NCI-H146 treated with DMSO at 0.1 percent for 48 hours (cell line): ENCODE results near the gene KIF1A.
"Not testable (repeated sequence)": the region's sequence is repeated elsewhere in the genome, so short reads cannot be mapped to it uniquely, and the experiment has no call there.

Experiments
- DNase-seq: peaks from one replicate; lab custom pipeline; 2025; ENCODE audit not compliant: unreplicated experiment; lab: John Stamatoyannopoulos, UW

KIF1A gene

GRCh38 chr2:240846873-240847595 lies 27.0 kb upstream of the KIF1A start:
- DNase-seq, result no peak

DNA sequence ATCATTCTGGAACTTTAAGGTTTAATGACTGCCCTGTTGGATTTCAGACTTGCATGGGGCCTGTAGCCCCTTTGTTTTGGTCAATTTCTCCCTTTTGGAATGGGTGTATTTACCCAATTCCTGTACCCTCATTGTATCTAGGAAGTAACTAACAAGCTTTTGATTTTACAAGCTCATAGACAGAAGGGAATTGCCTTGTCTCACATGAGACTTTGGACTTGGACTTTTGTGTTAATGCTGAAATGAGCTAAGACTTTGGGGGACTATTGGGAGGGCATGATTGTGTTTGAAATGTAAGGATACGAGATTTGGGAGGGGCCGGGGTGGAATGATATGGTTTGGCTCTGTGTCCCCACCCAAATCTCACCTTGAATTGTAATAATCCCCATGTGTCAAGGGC lies 26.3 kb upstream of the KIF1A start:
- not testable (repeated sequence) for DNase-seq

GRCh38 chr2:240840435-240841060 lies 20.5 kb upstream of the KIF1A start:
- DNase-seq, result peak; percentile 53

- no peak for DNase-seq
These were observed 19.4 kb upstream of the KIF1A start for GRCh38 chr2:240839152-240840143.

DNA sequence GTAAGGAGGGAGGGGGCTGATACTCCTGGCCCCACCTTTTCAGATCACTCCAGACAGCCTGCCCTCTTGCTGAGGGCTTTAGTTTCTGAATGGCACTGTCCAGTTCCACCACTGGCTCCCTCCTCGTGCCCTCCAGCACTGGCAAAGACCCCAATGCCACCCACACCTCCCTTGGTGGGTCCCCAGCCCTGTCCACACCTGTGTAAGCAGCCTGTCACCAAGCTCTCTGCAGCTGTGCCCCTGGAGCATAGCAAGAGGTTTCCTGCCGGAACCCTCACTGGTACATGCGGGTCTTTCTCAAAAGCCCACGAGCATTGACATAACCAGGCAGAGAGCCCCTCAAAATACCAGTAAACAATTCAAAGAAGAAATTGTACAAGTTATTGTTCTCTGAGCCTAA lies 17.6 kb upstream of the KIF1A start:
- no peak for DNase-seq

- DNase-seq, result no peak
These were observed 16.9 kb upstream of the KIF1A start for GRCh38 chr2:240836781-240837467.

DNA sequence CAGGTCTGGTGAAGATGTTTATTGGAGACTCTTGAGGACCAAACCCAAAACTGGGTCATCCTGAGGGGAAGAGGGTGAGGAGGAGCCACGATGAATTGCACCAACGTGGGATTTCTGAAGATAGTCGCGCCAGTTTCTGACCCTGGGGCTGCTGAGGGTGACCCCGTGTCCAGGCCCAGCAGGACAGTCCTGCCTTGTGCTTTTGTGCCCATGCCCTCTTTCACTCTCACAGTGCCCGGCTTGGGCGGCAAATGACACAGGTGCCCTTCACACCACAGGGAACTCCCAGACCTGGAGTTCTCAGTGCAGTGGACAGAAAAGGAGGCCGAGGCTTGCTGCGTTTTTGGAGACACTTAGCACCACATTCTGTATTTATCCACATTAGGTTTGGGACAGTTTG lies 15.5 kb upstream of the KIF1A start:
- no peak for DNase-seq

- no peak for DNase-seq
These were observed 14.5 kb upstream of the KIF1A start for GRCh38 chr2:240834377-240834975.

GRCh38 chr2:240833724-240834285 lies 13.8 kb upstream of the KIF1A start:
- no peak for DNase-seq

DNA sequence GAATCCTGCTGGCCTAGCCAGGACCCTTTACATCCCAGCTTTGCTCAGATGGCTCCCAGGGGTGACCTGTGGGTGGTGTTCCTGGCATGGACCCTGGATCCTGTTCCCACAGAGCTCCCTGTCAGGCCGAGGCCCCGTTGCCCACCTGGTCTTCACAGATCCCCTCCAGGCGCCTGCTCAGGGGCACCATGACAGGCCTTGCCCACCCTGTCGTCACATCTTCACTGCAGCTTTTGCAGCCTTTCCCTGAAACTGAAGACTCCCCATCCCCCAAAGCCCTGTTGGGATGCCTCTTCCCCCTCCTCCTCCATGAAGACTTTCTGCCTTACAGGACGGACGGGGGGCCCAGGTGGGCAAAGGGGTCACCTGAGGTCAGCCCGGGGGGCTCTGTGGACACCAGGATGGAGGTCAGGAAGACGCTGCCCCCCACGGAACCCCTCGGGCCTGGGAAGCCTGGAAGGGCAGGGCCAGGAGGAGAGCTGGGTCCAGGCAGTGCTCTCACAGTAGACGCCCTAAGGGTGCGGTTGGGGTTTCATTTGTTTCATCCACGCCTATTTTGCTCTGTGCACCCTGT lies 13.0 kb upstream of the KIF1A start:
- DNase-seq, result no peak

DNA sequence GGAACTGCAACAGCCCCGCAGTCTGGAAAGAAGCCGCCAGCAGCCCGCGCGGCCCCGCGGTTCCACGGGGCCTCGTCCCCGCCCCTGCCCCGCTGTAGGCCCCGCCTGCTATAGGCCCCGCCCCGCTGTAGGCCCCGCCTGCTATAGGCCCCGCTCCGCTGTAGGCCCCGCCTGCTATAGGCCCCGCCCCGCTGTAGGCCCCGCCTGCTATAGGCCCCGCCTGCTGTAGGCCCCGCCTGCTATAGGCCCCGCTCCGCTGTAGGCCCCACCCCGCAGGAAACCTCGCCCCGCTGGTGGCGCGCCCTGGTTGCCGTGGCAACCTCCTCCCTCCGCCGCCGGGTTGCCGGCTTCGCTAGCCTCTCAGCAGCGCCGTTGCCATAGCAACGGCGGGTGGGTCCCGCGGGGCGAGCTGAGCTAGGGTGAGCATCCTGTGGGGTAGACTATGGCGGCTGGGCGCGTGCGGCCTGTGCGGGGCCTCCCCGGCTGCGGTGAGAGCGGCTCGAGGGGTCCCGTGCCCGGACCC lies 12.2 kb upstream of the KIF1A start:
- peak; percentile 65 for DNase-seq

- no peak for DNase-seq
These were observed 11.7 kb upstream of the KIF1A start for GRCh38 chr2:240831594-240832204.

- no peak for DNase-seq
These were observed 5.5 kb upstream of the KIF1A start for GRCh38 chr2:240825476-240825875.

DNA sequence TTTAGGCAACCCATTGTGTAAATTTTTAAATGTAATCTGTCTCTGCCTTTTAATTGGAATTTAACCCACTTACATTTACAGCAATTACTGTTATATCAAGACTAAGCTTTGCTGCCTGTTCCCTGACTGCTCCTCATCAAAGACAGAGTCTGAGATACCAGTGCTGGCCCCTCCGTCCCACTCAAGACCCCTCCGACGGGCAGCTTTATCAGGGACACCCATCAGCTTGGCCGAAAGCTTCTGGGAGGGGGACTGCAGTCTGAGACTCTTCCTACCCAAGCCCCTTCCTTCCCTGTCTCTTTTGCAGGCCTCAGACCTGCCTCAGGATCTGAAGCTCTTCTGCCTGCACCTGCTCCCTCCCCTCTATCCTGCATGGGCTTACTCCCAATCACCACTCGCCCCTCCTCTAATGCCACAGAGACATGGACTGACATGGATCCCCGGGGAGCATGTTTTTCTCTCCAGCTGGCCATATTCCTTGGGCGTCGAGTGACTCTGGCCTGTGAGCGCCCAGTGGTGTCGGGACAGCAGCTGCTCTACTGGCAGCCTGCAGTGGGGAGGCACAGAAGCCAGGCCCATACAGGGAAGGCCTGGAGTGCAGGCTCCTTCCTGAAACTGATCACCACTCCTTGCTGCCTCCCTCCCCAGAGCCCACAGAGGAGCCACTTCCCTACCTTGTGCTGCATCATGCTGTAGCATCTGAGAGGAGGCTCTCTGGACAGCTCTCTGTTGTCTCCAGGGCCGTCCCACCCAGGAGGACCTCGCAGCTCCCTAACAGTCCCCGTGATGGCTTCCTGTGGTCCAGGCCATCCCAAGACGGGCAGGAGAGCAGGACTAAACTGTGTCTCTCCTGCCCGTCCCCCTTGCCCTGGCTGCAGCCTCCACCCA lies 3.7 kb upstream of the KIF1A start:
- DNase-seq, result no peak

DNA sequence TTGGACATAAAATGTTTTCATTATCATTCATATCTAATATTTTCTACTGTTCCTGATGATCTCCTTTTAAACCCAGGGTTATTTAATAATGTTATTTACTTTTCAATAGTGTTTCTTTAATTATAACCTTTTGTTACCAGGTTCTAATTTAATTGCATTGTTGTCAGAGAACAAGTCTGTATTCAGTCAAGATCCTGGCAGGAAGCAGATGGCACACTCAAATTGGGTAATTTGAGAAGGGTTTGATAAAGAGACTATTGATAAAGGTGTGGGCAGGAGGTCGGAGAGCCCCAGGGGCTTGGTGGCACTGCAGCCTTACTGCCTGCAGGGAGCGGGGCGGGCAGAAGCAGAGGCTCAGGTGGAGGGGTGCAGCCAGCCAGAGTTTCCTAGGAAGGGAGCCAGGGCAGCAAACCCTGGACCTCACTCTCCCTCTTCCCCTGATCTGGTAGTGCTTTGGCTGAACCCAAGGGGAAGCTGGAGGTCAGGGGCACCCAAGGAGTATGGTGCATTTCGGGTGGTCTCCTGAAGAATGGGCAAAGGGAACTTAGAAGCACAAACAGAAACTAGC lies 2.3 kb upstream of the KIF1A start:
- peak; percentile 95 for DNase-seq

GRCh38 chr2:240821429-240821778 lies 1.4 kb upstream of the KIF1A start:
- no peak for DNase-seq

GRCh38 chr2:240820607-240821428 lies 799 bp upstream of the KIF1A start:
- peak; percentile 39 for DNase-seq
